CD4-positive, alpha-beta T cell treated with Interleukin-4 for 4 hours (primary cell): ENCODE results near the gene TCEAL9.
"Not testable (repeated sequence)": the region's sequence is repeated elsewhere in the genome, so short reads cannot be mapped to it uniquely, and the experiment has no call there.

ENCODE experiments used
- DNase-seq: peaks from one replicate; pipeline ENCODE4 v3.0.0-alpha.2; 2020

The TCEAL9 gene, protein sequence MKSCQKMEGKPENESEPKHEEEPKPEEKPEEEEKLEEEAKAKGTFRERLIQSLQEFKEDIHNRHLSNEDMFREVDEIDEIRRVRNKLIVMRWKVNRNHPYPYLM

DNA sequence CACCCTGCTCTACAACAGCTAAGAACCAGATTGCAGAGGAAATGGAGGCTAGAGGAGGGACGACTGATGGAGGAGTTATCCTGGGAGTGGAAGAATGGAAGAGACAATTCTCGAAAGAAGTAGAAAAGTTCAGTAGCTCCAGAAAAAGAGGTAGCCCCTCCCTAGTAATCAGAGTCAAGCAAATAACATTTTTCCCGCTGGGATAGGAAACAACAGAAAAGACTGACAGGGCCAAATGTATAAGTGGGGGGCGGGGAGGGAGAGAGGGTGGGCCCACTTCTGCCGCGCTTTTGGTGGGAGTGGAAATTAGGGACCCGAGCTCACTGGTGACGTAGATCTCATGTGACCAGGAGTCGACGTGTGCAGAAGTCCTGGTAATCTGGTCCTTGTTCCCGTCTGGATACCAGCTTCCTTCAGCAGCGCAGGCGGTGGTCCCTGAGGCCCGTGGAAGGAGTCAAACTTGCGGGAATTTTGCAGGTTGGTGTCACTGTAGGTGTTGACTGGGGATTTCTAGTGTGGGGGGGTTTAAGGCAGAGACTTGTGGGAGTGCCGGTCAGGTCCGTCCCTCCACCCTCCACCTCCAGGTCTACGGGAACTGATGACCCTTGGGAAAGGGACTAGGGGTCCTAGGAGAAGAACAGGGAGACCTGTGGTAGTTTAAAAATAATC is at the start of gene TCEAL9:
TSS of gene TCEAL9 (plus strand) at position 377 of the 669 bp plus-strand sequence. CDS start 1,179 bp downstream, outside the sequence.
- no peak for DNase-seq

DNA sequence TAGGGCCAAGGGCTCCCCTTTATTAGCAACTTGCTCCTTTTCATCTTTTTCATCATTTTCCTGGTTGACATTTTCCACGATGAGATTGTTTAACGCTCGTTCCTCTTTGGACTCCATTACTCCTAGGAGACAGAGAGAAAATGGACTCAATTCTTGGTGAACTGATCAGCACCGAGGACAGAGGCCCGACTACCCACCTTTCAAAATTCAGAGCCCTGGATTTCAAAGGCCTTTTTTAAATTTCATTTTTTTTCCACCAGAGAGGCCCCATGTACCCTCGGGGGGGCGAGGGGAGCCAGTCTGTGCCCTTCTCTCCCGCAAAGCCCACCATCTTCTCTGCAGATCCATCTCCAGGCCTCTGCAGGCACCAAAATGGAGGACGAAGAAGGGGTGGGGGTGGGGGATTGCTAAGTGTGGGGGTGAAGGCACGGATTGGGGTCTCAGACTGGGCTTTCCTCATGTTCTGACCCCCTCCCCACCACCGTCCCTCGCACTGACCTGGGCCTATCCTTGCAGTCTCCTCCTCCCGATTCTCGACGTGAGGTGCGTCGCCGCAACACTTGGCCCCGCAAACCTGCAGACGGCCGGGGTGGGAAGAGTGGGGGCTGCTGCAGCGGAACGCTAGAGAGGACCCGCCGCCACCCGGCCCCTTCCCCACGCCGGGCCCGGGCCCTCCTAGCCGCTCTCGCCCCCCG is 46.3 kb upstream of the TCEAL9 start:
- DNase-seq: no peak

DNA sequence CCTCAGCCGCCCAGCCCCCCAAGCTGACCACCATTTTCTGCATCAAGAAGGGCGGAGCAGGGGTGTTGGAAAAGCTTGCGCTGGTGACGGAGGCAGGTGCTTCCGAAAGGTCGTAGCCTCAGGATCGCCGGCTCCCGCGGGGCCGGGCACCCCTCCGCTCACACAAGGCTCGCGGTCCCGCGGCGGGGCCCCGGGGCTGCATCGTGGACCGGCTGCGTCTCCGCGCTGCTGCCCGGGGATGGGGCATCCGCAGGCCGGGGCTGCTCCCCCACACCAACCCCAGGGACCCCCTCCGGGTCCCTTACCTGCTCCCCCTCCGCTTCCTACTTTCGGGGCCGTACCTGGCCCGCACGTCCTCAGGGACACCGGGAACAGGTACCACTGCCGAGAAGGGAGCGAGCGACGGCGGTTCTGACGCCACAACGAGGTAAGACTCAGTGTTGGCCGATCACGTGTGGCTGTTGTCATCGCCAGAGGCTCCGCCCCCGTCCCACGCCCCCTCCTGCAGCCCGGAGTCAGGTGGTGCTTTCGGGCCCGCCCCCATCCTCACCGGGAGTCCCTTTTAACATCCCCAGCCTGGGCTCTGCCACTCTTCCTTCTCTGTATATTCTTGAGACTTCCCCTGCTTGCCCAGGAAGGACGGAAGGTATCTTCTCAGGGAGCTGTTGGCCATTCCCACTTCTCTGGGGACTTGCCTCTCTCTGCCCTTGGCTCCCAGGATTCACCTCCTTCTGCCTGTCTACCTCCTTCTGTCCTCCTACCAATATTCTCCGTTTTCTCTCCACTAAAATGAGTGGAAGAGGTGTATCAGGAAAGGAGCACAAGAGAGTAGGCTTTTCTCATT is 45.5 kb upstream of the TCEAL9 start, which contains the start of gene BEX2:
TSS of gene BEX2 (minus strand) at position 436 of the 844 bp plus-strand sequence. CDS start 1,014 bp downstream, outside the sequence.
- DNase-seq: peak; percentile 73

DNA sequence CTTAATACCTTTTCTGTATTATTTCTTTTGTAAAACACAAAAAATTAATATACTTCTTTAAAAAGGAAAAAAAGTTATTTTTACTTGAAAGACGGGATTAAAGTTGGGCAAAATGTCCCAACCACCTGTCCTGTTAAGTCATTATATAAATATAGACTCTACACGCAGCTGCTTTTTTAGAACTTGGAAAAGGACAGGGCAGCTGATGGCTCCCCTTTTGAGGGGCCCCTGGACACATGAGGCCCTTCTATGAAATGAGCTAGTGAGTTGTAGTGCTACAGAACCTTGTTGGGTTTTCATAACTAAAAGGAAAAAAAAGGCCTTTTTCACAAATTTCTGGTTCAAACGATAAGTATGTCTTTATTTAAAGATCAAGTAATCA is 44.9 kb upstream of the TCEAL9 start:
- DNase-seq: no peak

DNA sequence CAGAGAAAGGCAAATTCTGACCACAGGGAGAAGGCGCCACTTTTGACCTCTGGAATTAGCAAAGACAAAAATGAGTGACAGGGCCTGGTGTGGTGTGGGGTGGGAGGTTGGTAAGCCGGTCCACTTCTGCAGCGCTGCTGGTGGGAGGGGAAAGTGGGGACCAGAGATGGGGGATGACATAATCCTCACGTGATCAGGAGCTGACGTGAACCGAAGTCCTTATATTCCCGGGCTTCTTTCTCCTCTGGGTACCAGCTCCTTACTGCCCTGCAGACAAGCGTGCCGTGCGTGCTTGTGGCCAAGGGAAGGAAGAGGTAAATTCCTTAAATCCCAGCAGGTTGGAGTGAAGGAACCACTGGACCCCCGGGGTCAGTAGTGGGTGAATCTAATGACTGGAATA is 26.3 kb upstream of the TCEAL9 start, which contains the start of gene TCEAL7:
TSS of gene TCEAL7 (plus strand) at position 249 of the 400 bp plus-strand sequence. CDS start 1,165 bp downstream, outside the sequence.
- no peak for DNase-seq

DNA sequence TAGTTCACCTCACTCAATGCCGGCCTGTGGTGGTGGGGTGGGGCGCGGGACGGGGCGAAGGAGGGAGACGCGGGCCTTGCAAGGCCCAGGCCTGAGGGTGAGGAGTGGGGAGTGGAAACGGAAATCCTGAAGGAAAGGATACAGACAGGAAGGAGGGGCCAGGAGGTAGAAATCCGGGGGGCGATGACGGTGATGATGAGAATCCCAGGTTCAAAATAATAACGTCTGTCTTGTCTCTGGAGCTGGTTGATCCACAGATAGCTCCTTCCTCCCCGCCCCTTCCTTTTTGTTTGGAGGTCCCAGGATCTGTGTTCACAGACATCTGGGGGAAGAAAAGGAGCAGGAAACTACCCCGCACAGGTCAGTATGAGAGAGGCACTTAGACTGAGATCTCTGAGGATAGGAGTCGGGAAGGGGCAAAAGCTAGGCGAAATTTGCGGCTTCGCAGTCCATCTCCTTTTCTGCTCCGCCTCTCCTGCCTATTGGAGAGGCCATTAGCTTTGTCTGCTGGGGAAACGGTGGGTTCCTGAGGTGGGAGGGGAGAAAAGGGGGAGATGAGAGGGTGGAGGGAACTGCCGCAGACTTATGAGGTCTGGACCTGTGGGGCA is 25.5 kb upstream of the TCEAL9 start:
- DNase-seq: no peak

DNA sequence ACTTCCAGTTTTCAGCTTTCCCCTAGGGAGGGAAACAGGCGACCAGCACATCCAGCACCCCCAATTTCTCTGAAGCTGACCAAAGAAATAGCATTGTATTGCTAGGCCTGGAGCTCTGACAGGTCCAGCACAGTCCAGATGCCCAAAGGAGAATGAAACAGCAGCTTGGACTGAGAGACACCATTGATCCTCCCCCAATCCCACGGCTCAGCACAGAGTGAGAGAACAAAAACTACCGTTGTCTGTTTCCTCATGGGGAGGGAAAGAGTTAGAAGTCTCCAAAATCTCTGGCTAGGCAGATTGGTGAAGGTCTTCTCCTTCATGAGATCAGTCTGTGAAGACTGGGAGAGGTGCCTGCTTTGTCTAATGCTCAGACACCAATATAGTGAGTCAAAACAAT is 17.6 kb upstream of the TCEAL9 start:
- no peak for DNase-seq

DNA sequence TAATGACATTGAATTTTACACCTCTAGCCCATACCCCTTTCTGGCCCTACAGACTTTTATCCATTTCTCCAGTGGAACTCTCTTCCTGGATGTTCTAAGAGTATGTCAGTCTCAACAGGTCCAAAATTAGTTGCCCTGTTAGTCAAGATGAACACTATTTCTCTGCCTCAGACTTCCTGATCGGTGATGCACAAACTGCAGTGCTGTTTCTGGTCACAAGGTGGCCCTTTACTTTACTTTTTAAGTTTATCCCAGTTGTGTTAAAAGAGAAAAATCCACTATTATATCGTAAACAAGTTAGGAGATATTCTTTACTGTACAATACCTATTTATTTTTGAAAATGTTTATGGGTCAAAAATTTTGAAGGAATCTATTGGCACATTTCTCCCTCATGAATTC is 13.2 kb upstream of the TCEAL9 start:
- DNase-seq: peak; percentile 10

DNA sequence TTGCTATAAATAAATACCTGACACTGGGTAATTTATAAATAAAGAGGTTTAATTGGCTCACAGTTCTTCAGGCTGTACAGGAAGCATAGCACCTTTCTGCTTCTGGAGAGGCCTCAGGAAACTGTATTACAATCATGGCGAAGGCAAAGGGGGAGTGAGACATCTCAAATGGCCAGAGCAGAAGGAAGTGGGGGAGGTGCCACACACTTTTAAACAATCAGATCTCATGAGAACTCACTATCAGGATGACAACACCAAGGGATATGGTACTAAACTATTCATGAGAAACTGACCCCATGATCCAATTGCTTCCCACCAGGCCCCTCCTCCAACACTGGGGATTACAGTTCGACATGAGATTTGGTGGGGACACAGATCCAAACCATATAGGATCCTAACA is 11.7 kb upstream of the TCEAL9 start:
- no peak for DNase-seq

DNA sequence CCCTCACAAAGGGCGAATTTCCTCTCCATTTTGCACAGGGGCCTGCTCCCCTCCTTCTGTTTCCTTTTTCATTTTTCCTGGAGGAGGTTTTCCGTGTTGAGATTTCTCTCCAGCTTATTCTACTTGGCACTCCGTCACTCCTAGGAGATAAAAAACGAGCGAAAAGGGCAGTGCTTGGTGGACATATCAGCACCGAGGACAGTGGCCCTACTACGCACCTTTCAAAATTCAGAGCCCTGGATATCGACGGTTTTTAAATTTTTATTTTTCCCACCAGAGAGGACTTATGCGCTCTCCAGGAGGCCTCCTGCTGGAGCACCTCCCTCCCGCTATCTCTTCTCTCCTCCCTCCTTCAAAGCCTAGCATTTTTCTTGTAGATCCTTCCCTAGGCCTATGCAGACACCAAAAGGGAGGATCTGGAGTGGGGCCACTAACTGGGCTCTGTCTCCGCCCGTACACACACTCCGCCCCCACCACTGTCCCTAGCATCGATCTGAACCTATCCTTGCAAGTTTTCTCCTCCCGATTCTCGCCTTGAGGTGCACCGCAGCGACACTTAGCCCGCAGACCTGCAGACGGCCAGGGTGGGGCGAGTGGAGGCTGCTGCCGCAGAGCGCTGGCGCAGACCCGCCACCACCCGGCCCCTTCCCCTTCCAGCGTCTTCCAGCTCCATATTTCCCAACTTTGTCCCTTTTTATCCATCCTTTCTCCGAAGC is 8.5 kb upstream of the TCEAL9 start:
- no peak for DNase-seq

DNA sequence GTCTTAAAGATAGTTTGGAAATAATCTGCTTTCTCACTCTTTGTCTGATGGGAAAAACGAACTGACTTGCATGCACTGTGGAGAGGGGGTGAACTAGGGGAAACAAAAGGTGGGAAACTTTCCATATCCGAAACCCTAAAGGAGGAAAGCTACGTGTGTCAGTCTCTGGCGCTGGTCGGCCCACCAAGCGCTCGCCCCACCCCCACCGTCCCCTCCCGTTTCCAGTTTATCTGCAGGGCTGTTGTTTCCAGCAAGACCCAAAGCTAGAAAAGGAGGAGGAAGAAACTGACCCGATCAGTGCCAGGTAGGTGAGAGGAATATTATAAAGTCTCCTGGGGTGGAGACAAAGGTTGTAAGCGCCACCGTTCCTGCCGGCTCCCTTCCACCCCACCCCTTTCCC is 552 bp downstream of the TCEAL9 start:
- no peak for DNase-seq

DNA sequence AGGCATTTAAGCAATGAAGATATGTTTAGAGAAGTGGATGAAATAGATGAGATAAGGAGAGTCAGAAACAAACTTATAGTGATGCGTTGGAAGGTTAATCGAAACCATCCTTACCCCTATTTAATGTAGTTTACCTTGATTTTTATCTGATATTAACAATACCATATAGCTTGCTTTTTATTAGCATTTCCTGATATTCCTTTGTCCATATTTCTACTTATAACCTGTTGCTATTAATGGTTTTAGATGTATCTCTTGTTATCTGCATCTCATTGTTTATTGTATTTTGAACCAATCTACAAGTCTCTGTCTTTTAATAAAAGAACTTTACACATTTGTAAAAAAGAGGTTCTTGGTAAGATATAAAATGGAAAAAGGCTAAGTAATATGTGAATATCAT is 1.6 kb downstream of the TCEAL9 start:
- no peak for DNase-seq

DNA sequence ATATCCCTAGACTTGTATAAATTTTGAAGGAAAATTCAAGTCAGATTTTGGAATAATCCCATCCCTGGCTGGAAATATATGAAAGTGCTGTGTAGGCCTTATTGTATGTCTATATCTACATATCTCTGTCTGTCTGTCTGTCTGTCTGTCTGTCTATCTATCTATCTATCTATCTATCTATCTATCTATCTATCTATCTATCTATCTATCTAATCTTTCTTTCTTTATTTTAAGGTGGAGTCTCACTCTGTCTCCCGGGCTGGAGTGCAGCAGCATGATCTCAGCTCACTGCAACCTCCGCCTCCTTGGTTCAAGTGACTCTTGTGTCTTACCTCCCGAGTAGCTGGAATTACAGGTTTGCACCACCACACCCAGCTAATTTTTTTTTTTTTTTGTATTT is 3.3 kb downstream of the TCEAL9 start:
- not testable (repeated sequence) for DNase-seq

DNA sequence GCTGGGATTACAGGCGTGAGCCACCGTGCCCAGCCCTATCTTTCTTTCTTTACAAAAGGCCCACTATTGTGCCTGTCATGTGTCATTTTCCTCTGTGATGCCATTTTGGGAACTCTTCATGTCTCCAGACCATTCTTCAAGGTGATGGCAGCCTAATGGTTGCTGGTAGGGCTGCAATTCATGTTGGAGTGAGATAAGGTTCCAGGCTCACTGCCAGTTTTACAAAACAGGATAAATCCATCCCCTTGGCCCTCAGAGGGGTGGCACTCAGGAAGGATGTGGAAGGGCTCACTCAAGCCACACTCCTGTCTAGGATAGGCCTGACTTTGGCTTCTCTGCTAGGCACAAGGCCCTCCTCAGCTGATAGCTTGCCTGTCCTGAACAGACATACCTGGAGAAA is 3.8 kb downstream of the TCEAL9 start:
- DNase-seq: no peak

DNA sequence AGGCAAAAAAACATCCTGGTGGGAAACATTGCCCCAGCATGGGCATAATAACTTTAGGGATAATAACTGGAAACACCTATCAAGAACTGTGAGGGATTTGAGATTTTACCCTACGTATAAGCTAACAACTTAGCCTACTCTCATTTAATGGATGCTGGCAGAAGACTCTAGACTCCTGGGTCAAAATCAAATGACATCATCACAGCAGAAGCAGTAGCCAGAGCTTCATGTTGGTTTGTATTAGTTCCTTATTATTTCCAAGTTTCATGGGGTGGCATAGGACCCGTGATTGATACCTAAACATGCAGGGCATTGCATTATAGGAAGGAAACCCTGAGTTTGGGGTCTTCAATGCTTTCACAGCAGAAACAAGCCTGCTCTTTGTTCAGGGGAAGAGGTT is 4.6 kb downstream of the TCEAL9 start:
- DNase-seq: no peak

DNA sequence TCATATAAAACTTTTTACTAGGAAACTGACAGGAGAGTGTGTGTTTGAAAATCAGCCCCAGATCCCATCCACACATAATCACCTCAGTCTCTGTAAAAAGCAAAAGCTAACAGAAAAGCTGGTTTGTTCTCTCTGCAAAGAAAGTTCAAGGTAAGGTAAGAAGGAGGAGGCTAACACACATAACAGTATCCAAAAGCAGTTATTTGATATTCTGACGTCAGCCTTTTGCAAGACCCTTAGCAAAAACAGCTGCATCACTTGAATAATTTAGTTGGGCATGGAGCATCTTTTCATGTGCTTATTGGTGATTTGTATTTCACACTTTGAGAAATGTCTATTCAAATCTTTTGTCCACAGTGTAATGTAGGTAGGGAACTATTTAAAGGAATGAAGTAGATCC is 5.5 kb downstream of the TCEAL9 start:
- DNase-seq: no peak

DNA sequence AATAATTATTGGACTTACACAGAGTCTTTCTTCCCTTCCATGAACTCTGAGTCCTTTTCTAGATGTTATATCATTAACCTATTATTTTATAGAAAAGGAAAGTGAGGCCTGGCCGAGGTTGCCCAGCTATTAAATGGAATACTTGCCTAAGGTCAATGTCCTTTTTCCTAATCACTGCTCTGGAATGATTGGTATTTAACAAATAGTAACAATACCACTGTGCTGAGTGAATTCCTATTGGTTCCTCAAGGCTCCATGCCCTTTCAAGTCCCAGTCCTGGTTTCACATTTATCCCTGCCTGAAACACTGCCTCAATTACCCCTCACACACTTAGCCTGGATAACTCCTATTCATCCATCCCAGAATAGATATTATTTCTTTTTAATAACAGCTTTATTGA is 6.2 kb downstream of the TCEAL9 start:
- no peak for DNase-seq

DNA sequence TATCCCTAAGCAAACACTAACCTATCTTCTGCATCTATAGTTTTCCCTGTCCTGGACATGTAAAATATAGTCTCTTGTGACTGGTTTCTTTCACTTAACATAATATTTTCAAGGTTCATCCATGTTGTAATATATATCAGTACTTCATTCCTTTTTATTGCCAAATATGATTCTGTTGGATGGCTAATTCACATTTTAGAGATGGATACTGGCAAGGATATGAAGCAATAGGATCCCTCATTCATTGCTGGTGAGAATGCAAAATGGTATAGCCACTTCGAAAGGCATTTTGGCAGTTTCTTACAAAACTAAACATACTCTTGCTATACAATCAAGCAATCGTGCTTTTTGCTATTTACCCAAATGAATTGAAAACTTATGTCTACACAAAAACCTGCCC is 6.7 kb downstream of the TCEAL9 start:
- DNase-seq: no peak

DNA sequence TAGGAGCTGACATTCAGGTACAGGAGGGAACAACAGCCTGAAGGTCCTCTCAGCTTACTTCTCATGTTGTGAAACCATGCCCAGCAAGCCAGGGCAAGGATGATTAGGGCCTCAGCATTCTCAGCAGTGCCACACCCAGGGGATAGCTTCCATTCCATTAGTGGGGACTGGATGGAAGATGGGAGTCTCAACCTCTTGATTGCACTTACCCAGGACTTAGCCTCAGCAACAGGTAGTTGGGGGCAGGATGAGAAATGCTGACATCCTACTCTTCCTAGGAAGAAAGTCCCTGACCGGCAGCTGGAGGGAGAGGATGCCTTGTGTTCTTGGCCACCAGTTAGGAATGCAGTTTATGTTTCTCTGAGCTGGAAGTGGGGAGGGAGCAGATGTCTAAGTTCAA is 11.2 kb downstream of the TCEAL9 start:
- no peak for DNase-seq

DNA sequence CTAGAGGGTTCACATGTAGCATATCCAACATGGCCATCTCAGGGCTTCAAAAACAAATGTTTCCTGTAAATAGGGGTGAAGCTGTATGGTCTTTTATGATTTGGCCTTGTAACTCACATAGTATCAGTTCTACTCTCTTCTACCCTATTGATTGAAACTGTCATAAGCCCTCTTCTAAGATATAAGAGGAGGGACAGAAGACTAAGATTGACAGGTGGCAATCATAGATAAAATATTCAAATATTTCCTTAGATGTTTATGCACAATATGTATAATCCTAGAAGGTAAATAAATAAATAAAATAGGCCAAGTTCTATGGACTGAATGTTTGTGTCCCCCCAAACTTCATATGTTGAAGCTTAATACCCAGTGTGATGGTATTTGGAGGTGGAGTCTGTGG is 13.2 kb downstream of the TCEAL9 start:
- no peak for DNase-seq

DNA sequence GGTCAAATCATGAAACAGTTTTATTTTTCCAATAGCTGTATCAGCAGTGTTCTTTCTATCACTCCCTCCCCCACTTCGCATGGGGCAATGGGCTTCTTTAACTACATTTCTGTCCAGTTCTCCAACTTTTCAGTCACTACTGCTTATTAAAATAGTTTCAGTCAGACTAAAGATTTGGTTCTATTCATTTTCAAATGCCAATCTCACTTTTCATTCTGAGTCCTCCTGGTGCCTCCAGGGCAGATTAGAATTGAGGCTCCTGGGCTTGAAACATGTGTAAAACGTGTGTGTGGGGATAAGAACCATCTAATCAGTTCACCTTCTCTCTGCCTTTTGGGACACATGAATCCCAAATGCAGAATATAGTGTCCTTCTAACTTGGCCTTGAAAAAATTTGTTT is 16.6 kb downstream of the TCEAL9 start:
- no peak for DNase-seq

DNA sequence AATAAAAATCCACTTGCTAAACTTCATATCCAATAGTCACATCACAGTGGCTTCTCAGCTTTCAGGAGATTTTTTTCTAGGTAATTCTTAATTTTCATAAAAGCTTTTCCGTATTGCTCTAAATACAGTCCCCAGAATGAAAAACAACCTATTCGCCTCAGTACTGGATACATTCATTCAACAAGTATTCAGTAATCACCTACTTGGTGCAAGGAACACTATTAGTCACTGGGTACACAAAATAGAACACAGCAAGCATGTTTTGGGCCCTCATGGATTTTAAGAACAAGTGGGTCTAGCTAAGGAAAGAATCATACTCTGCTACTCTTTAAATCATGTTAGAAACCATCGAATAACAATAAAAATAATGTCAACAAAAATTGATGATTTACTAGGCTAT is 17.3 kb downstream of the TCEAL9 start:
- DNase-seq: no peak
